Activated CD4-positive, alpha-beta memory T cell treated with anti-CD3 and anti-CD28 coated beads, Interleukin-2, amount 10 ng/mL, durations not matched to agents 7 days and 5 days (primary cell): ENCODE data around the gene MEGF11. TPM values are rescaled to one million over a fixed set of nuclear protein-coding genes. Genes with fewer than 3 reads are reported as not detected.

Experiments
- CTCF ChIA-PET: fragments of 350-600 bp; sonication (Branson Sonifier 250); formaldehyde crosslinking; loops from one replicate; lab custom pipeline; 2021; ENCODE audit warnings: antibody characterized with exemption, inconsistent platforms; lab: Charles Lee
- POLR2A ChIA-PET: fragments of 350-600 bp; sonication (Branson Sonifier 250); formaldehyde crosslinking; loops from one replicate; lab custom pipeline; 2021; ENCODE audit warnings: antibody characterized with exemption; lab: Charles Lee
- DNase-seq: peaks from one replicate; pipeline ENCODE4 v3.0.0-alpha.2; 2020
- H3K27ac Mint-ChIP-seq: one replicate; pipeline ENCODE4 v1.8.0; 2021; ENCODE audit warnings: mild to moderate bottlenecking, mixed read lengths
- H3K27me3 Mint-ChIP-seq: one replicate; pipeline ENCODE4 v1.8.0; 2021; ENCODE audit warnings: mixed read lengths
- H3K36me3 Mint-ChIP-seq: one replicate; pipeline ENCODE4 v1.8.0; 2021; ENCODE audit warnings: low read depth, mixed read lengths
- H3K4me1 Mint-ChIP-seq: one replicate; pipeline ENCODE4 v1.8.0; 2021; ENCODE audit warnings: mixed read lengths
- H3K4me3 Mint-ChIP-seq: one replicate; pipeline ENCODE4 v1.8.0; 2021; ENCODE audit warnings: mild to moderate bottlenecking, mixed read lengths
- H3K9me3 Mint-ChIP-seq: one replicate; pipeline ENCODE4 v1.8.0; 2021; ENCODE audit warnings: mixed read lengths
- total RNA-seq, 2 experiments: library from RNA; stranded (reverse); gene quantifications; one replicate each; pipeline ENCODE4 v1.2.3, GENCODE V29; 2021

MEGF11 gene
- total RNA-seq, 2 experiments from 2014 or later = not detected

- H3K4me1 Mint-ChIP-seq = peaks cover 15% of the 10 kb centered on the region
- H3K27me3 Mint-ChIP-seq = no peaks in the 10 kb centered on the region
- CTCF ChIA-PET = no interaction called here
- no peak for DNase-seq
- no peaks in the 10 kb centered on the region for H3K9me3 Mint-ChIP-seq
- no peak overlapping the region for H3K27ac Mint-ChIP-seq
- H3K36me3 Mint-ChIP-seq = no peaks in the 10 kb centered on the region
- POLR2A ChIA-PET = no interaction called here
- no peak overlapping the region for H3K4me3 Mint-ChIP-seq
Observed at GRCh38 chr15:65922621-65923020, 330.9 kb downstream of the MEGF11 start.

- H3K4me3 Mint-ChIP-seq = no peak overlapping the region
- CTCF ChIA-PET = no interaction called here
Observed at GRCh38 chr15:65921780-65922179, 331.8 kb downstream of the MEGF11 start.

GRCh38 chr15:65920825-65921309, 332.7 kb downstream of the MEGF11 start:
- no peak for DNase-seq
- ChIA-PET POLR2A (interaction anchor here (1.0 kb wide), 1 partner anchor 10 kb away, joined by 3 read pairs; no protein-coding TSS in a partner anchor), CTCF (no interaction called here)
- Mint-ChIP-seq H3K4me3 (no peak overlapping the region), H3K9me3 (no peaks in the 10 kb centered on the region), H3K4me1 (peaks cover 28% of the 10 kb centered on the region), H3K27ac (no peak overlapping the region), H3K27me3 (no peaks in the 10 kb centered on the region), H3K36me3 (no peaks in the 10 kb centered on the region)

More at GRCh38 chr15:65921780-65922179, 331.8 kb downstream of the MEGF11 start:
- peaks cover 22% of the 10 kb centered on the region for H3K4me1 Mint-ChIP-seq
- H3K27ac Mint-ChIP-seq = no peak overlapping the region
- no peak for DNase-seq
- no peaks in the 10 kb centered on the region for H3K36me3 Mint-ChIP-seq
- no peaks in the 10 kb centered on the region for H3K27me3 Mint-ChIP-seq
- H3K9me3 Mint-ChIP-seq = no peaks in the 10 kb centered on the region
- POLR2A ChIA-PET = interaction anchor here (0.7 kb wide), 1 partner anchor 31 kb away, joined by 3 read pairs; no protein-coding TSS in a partner anchor

GRCh38 chr15:65920121-65920520, 333.4 kb downstream of the MEGF11 start:
- no peaks in the 10 kb centered on the region for H3K27me3 Mint-ChIP-seq

GRCh38 chr15:65919353-65919752, 334.2 kb downstream of the MEGF11 start:
- ChIA-PET CTCF (no interaction called here), POLR2A (no interaction called here)
- Mint-ChIP-seq H3K27me3 (no peaks in the 10 kb centered on the region), H3K4me1 (peaks cover 28% of the 10 kb centered on the region), H3K27ac (no peak overlapping the region), H3K4me3 (no peak overlapping the region), H3K36me3 (no peaks in the 10 kb centered on the region), H3K9me3 (no peaks in the 10 kb centered on the region)
- DNase-seq = no peak

More at GRCh38 chr15:65920121-65920520, 333.4 kb downstream of the MEGF11 start:
- Mint-ChIP-seq H3K4me3 (no peak overlapping the region), H3K9me3 (no peaks in the 10 kb centered on the region), H3K4me1 (peaks cover 28% of the 10 kb centered on the region), H3K36me3 (no peaks in the 10 kb centered on the region), H3K27ac (no peak overlapping the region)
- ChIA-PET CTCF (no interaction called here), POLR2A (interaction anchor here (1.0 kb wide), 1 partner anchor 10 kb away, joined by 3 read pairs; no protein-coding TSS in a partner anchor)
- no peak for DNase-seq

- H3K4me1 Mint-ChIP-seq = peaks cover 28% of the 10 kb centered on the region
- ChIA-PET POLR2A (interaction anchor here (1.1 kb wide), 1 partner anchor 9 kb away, joined by 3 read pairs; no protein-coding TSS in a partner anchor), CTCF (no interaction called here)
- H3K4me3 Mint-ChIP-seq = no peak overlapping the region
- H3K27ac Mint-ChIP-seq = no peak overlapping the region
- no peaks in the 10 kb centered on the region for H3K36me3 Mint-ChIP-seq
- H3K27me3 Mint-ChIP-seq = no peaks in the 10 kb centered on the region
- DNase-seq = no peak
- H3K9me3 Mint-ChIP-seq = no peaks in the 10 kb centered on the region
Observed at GRCh38 chr15:65918945-65919344, 334.6 kb downstream of the MEGF11 start.

- no peak for DNase-seq
- ChIA-PET POLR2A (interaction anchor here (1.1 kb wide), 1 partner anchor 9 kb away, joined by 3 read pairs; no protein-coding TSS in a partner anchor), CTCF (no interaction called here)
Observed at GRCh38 chr15:65918357-65918920, 335.1 kb downstream of the MEGF11 start.

GRCh38 chr15:65917936-65918335, 335.6 kb downstream of the MEGF11 start:
- no peak overlapping the region for H3K27ac Mint-ChIP-seq
- CTCF ChIA-PET = no interaction called here
- H3K27me3 Mint-ChIP-seq = no peaks in the 10 kb centered on the region
- no peaks in the 10 kb centered on the region for H3K9me3 Mint-ChIP-seq
- H3K4me3 Mint-ChIP-seq = no peak overlapping the region
- peaks cover 28% of the 10 kb centered on the region for H3K4me1 Mint-ChIP-seq
- H3K36me3 Mint-ChIP-seq = no peaks in the 10 kb centered on the region
- no peak for DNase-seq
- POLR2A ChIA-PET = interaction anchor here (1.1 kb wide), 1 partner anchor 8 kb away, joined by 3 read pairs; no protein-coding TSS in a partner anchor

More at GRCh38 chr15:65918357-65918920, 335.1 kb downstream of the MEGF11 start:
- Mint-ChIP-seq H3K4me1 (peaks cover 28% of the 10 kb centered on the region), H3K36me3 (no peaks in the 10 kb centered on the region), H3K9me3 (no peaks in the 10 kb centered on the region), H3K27ac (no peak overlapping the region), H3K4me3 (no peak overlapping the region), H3K27me3 (no peaks in the 10 kb centered on the region)

- Mint-ChIP-seq H3K4me1 (peaks cover 28% of the 10 kb centered on the region), H3K27ac (peak overlapping the region; percentile 1), H3K4me3 (no peak overlapping the region), H3K9me3 (no peaks in the 10 kb centered on the region), H3K27me3 (no peaks in the 10 kb centered on the region), H3K36me3 (no peaks in the 10 kb centered on the region)
- ChIA-PET CTCF (no interaction called here), POLR2A (interaction anchor here (1.0 kb wide), 1 partner anchor 13 kb away, joined by 3 read pairs; no protein-coding TSS in a partner anchor)
- no peak for DNase-seq
Observed at GRCh38 chr15:65917407-65917756, 336.2 kb downstream of the MEGF11 start.

GRCh38 chr15:65916664-65917406, 336.7 kb downstream of the MEGF11 start:
- peak; percentile 30 for DNase-seq
- ChIA-PET CTCF (no interaction called here), POLR2A (interaction anchor here (1.0 kb wide), 1 partner anchor 13 kb away, joined by 3 read pairs; no protein-coding TSS in a partner anchor)
- Mint-ChIP-seq H3K27me3 (no peaks in the 10 kb centered on the region), H3K9me3 (no peaks in the 10 kb centered on the region), H3K4me3 (no peak overlapping the region), H3K27ac (peak overlapping the region; percentile 1), H3K36me3 (no peaks in the 10 kb centered on the region), H3K4me1 (peaks cover 28% of the 10 kb centered on the region)

- H3K27ac Mint-ChIP-seq = no peak overlapping the region
- H3K27me3 Mint-ChIP-seq = no peaks in the 10 kb centered on the region
- ChIA-PET CTCF (interaction anchor here (0.6 kb wide), 1 partner anchor 597 kb away, joined by 3 read pairs; no protein-coding TSS in a partner anchor), POLR2A (interaction anchor here (1.0 kb wide), 1 partner anchor 12 kb away, joined by 3 read pairs; no protein-coding TSS in a partner anchor)
- no peak overlapping the region for H3K4me3 Mint-ChIP-seq
- H3K36me3 Mint-ChIP-seq = no peaks in the 10 kb centered on the region
- H3K4me1 Mint-ChIP-seq = peaks cover 28% of the 10 kb centered on the region
- no peaks in the 10 kb centered on the region for H3K9me3 Mint-ChIP-seq
- DNase-seq = no peak
Observed at GRCh38 chr15:65916041-65916663, 337.4 kb downstream of the MEGF11 start.

- Mint-ChIP-seq H3K27ac (no peak overlapping the region), H3K27me3 (no peaks in the 10 kb centered on the region), H3K4me3 (no peak overlapping the region), H3K36me3 (no peaks in the 10 kb centered on the region), H3K4me1 (peaks cover 28% of the 10 kb centered on the region), H3K9me3 (no peaks in the 10 kb centered on the region)
- DNase-seq = no peak
- CTCF ChIA-PET = interaction anchor here (0.6 kb wide), 1 partner anchor 598 kb away, joined by 3 read pairs; no protein-coding TSS in a partner anchor
- POLR2A ChIA-PET = no interaction called here
Observed at GRCh38 chr15:65914981-65915925, 338.3 kb downstream of the MEGF11 start.
